ENCODE results near the gene FARSA. TPM values are rescaled to one million over a fixed set of nuclear protein-coding genes. Genes with fewer than 3 reads are reported as not detected.
A peak's percentile ranks its signal among the peaks of the same experiment; 100 is the strongest.

Gene FARSA
- total and polyA plus RNA-seq, 2 of the 13 experiments (the other 11 are each of a cell fraction or from before 2014, with no cell fraction given), result 25.9 to 72.0 TPM

GRCh38 chr19:12890787-12891552 lies 42.5 kb downstream of the FARSA start, which contains the start of gene GCDH (continued):
- peak; percentile 43; the same call in 1 of the 2 replicates for TF ChIP-seq IRF9 (CRISPR knock-in tag; IDR thresholded peaks at IDR 0.05; ENCODE audit: borderline replicate concordance)
- no peak for TF ChIP-seq NFAT5 (CRISPR knock-in tag; IDR thresholded peaks at IDR 0.05)
- TF ChIP-seq CREB3 (CRISPR knock-in tag; IDR thresholded peaks at IDR 0.05), result no peak
- 0 out of 2 replicates have a peak, but pooled peaks have one; percentile 31 for TF ChIP-seq MEIS2 (CRISPR knock-in tag; IDR thresholded peaks at IDR 0.05)
- peak; percentile 58; the same call in 1 of the 2 replicates for TF ChIP-seq ZNF891 (CRISPR knock-in tag; IDR thresholded peaks at IDR 0.05)
- TF ChIP-seq SATB2 (CRISPR knock-in tag; IDR thresholded peaks at IDR 0.05), result no peak
- TF ChIP-seq IRF2 (CRISPR knock-in tag; IDR thresholded peaks at IDR 0.05), result no peak; the same call in 1 of the 2 replicates
- TF ChIP-seq, protein P1, sequence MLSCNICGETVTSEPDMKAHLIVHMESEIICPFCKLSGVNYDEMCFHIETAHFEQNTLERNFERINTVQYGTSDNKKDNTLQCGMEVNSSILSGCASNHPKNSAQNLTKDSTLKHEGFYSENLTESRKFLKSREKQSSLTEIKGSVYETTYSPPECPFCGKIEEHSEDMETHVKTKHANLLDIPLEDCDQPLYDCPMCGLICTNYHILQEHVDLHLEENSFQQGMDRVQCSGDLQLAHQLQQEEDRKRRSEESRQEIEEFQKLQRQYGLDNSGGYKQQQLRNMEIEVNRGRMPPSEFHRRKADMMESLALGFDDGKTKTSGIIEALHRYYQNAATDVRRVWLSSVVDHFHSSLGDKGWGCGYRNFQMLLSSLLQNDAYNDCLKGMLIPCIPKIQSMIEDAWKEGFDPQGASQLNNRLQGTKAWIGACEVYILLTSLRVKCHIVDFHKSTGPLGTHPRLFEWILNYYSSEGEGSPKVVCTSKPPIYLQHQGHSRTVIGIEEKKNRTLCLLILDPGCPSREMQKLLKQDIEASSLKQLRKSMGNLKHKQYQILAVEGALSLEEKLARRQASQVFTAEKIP (CRISPR knock-in tag; IDR thresholded peaks at IDR 0.05; ENCODE audit: borderline replicate concordance), result no peak
- TF ChIP-seq SAFB2 (CRISPR knock-in tag; IDR thresholded peaks at IDR 0.05; ENCODE audit: borderline replicate concordance, low read depth), result 0 out of 2 replicates have a peak, but pooled peaks have one; percentile 59
- TF ChIP-seq RARA (CRISPR knock-in tag; IDR thresholded peaks at IDR 0.05), result no peak
- peak; percentile 56 for TF ChIP-seq ZGPAT (CRISPR knock-in tag; IDR thresholded peaks at IDR 0.05)
- no peak for TF ChIP-seq ONECUT2 (CRISPR knock-in tag; IDR thresholded peaks at IDR 0.05)
- TF ChIP-seq ZNF503 (CRISPR knock-in tag; IDR thresholded peaks at IDR 0.05), result no peak
- no peak for TF ChIP-seq ZBTB38 (CRISPR knock-in tag; IDR thresholded peaks at IDR 0.05)
- peak; percentile 77 for TF ChIP-seq ZNF776 (CRISPR knock-in tag; IDR thresholded peaks at IDR 0.05)

Data from HepG2 (cell line).